ENCODE results near the gene TOX3.

GRCh38 chr16:52494145-52494544 is 52.8 kb downstream of the TOX3 start:
- no peak for TF ChIP-seq PATZ1 (tag by site-specific recombination; IDR thresholded peaks at IDR 0.05)
- TF ChIP-seq CTCF (tag by site-specific recombination; IDR thresholded peaks at IDR 0.05), result no peak
- no peak for TF ChIP-seq ZNF658 (tag by site-specific recombination; IDR thresholded peaks at IDR 0.05)

Data from HEK293 (cell line).